HepG2 (cell line): ENCODE measurements around the gene ACAP3. TPM values are rescaled to one million over a fixed set of nuclear protein-coding genes. Genes with fewer than 3 reads are reported as not detected.

Experiments
- ATAC-seq: fragments of 200-7000 bp; cut with Tn5 transposase; 3 replicates; pipeline ENCODE4 v1.9.1; 2020; ENCODE audit warnings: mild to moderate bottlenecking, moderate library complexity
- BruUV-seq: library from RNA; stranded (reverse); fragments of 400-500 nt; replicated peaks from 2 replicates; lab custom pipeline; 2021; lab: Mats Ljungman, UMichigan
- CTCF ChIA-PET: fragments of 300-600 bp; formaldehyde crosslinking; extraction: SDS; loops from one replicate; lab custom pipeline; 2021; ENCODE audit warnings: low total read pairs, inconsistent platforms, low intra/inter-chr PET ratio; lab: Yijun Ruan, JAX
- POLR2A ChIA-PET: fragments of 350-600 bp; sonication (Branson Sonifier 250); formaldehyde crosslinking; loops from one replicate; lab custom pipeline; 2020; ENCODE audit warnings: antibody characterized with exemption, inconsistent platforms; lab: Yijun Ruan, JAX
- DNase-seq: peaks from one replicate; pipeline ENCODE4 v3.0.0-alpha.2; 2015; ENCODE audit warnings: low spot score
- FAIRE-seq: peaks from 3 replicates; lab custom pipeline; 2011; peaks lifted over from hg19 to GRCh38; lab: Jason Lieb, UNC
- H2AFZ ChIP-seq: one replicate; pipeline ENCODE4 v1.6.1; 2011; ENCODE audit warnings: low read length, inconsistent platforms
- H3K27ac ChIP-seq: fragments of 300-600 bp; 3 replicates; pipeline ENCODE4 v1.8.0; 2011; ENCODE audit warnings: mixed run types, mild to moderate bottlenecking, mixed read lengths, low read length, inconsistent platforms; ENCODE audit not compliant: insufficient read depth; ENCODE audit errors: extremely low read length
- H3K27me3 ChIP-seq, 2 experiments: fragments of 200-600 bp in 1 of 2; 2 replicates in 1 of 2; 3 replicates in 1 of 2; pipeline versions ENCODE4 v1.6.0 to v1.8.0; 2011; ENCODE audit warnings: low read length in 2 of 2, mild to moderate bottlenecking in 2 of 2, moderate library complexity in 2 of 2, inconsistent platforms in 1 of 2; ENCODE audit not compliant: insufficient read depth in 2 of 2, control insufficient read depth in 1 of 2
- H3K36me3 ChIP-seq, 2 experiments: fragments of 200-600 bp in 1 of 2; replicated peaks in 1 of 2; 2 replicates in 1 of 2; 3 replicates in 1 of 2; pipeline versions ENCODE4 v1.5.1 to v1.8.0; 2011; ENCODE audit warnings: low read length in 2 of 2, inconsistent platforms in 1 of 2; ENCODE audit not compliant: insufficient read depth in 2 of 2, control insufficient read depth in 1 of 2
- H3K4me1 ChIP-seq: 2 replicates; pipeline ENCODE4 v1.5.1; 2012; ENCODE audit warnings: low read length, inconsistent platforms; ENCODE audit not compliant: insufficient read depth
- H3K4me2 ChIP-seq: 2 replicates; pipeline ENCODE4 v1.6.0; 2011; ENCODE audit warnings: low read depth, low read length, inconsistent platforms
- H3K4me3 ChIP-seq, 3 experiments: fragments of 200-600 bp in 1 of 3; sonication (generic), shearing (Covaris generic) in 1 of 3; replicated peaks in 1 of 3; 2 replicates each; pipeline ENCODE4 v1.5.1; 2011 to 2016; ENCODE audit warnings: low read length in 3 of 3, inconsistent platforms in 2 of 3, low read depth in 2 of 3, mild to moderate bottlenecking in 2 of 3, control low read depth in 1 of 3, mixed read lengths in 1 of 3; ENCODE audit not compliant: insufficient read depth in 1 of 3
- H3K79me2 ChIP-seq: one replicate; pipeline ENCODE4 v1.6.1; 2011; ENCODE audit warnings: low read length, inconsistent platforms; ENCODE audit not compliant: insufficient read depth
- H3K9ac ChIP-seq: 2 replicates; pipeline ENCODE4 v1.6.0; 2011; ENCODE audit warnings: mild to moderate bottlenecking, low read depth, low read length, inconsistent platforms; ENCODE audit not compliant: insufficient read depth
- H3K9me3 ChIP-seq: 2 replicates; pipeline ENCODE4 v1.5.1; 2012; ENCODE audit warnings: mild to moderate bottlenecking, low read length
- H4K20me1 ChIP-seq: 2 replicates; pipeline ENCODE4 v1.6.0; 2011; ENCODE audit warnings: inconsistent platforms, mild to moderate bottlenecking, low read length, moderate library complexity; ENCODE audit not compliant: insufficient read depth
- AGO2 ChIP-seq: fragments of 200-400 bp; formaldehyde crosslinking; optimal IDR thresholded peaks from 2 replicates; pipeline ENCODE3; 2017; ENCODE audit warnings: mild to moderate bottlenecking, low read depth, low read length, moderate library complexity
- HNRNPLL ChIP-seq: fragments of 200-400 bp; formaldehyde crosslinking; IDR thresholded peaks from 2 replicates; pipeline ENCODE4 v1.6.1; 2017; ENCODE audit warnings: mild to moderate bottlenecking, low read depth, low read length; ENCODE audit not compliant: poor library complexity, severe bottlenecking
- RBFOX2 ChIP-seq: fragments of 200-400 bp; formaldehyde crosslinking; IDR thresholded peaks from 2 replicates; pipeline ENCODE4 v1.6.1; 2017; ENCODE audit warnings: low read depth, mild to moderate bottlenecking, low read length
- TAF15 ChIP-seq: fragments of 200-400 bp; formaldehyde crosslinking; IDR thresholded peaks from one replicate; pipeline ENCODE4 v1.6.1; 2018; ENCODE audit warnings: mild to moderate bottlenecking, low read depth, low read length; ENCODE audit not compliant: poor library complexity, severe bottlenecking
- WGBS: methylation state at CpG from one replicate; pipeline ENCODE4 v1.1.6; 2017; ENCODE audit warnings: low lambda C conversion rate; 5-methylcytosine and 5-hydroxymethylcytosine counted together
- in situ Hi-C: cut with HindIII; loops from 2 replicates; pipeline ENCODE4 v1.10.0; 2017; ENCODE audit warnings: low pct_unique_long_range_greater_than_20kb; ENCODE audit not compliant: extremely low pct_ligation_motif_present
- intact Hi-C: fragments of 100-400 bp; cut with micrococcal nuclease; formaldehyde crosslinking; loops from one replicate; pipeline ENCODE4 v1.10.0; 2022; ENCODE audit not compliant: unreplicated experiment
- polyA plus RNA-seq, 8 experiments: library from polyadenylated mRNA; depleted of rRNA in 3 of 8; stranded (reverse) in 7 of 8; unstranded in 1 of 8; fragments of >200 nt; fragmentation: Illumina TruSeq in 4 of 8; extraction: Trizol in 4 of 8; gene quantifications; 2 replicates each; pipeline versions ENCODE4 v1.2.1 to v1.2.3, GENCODE V29; 2011 to 2016; ENCODE audit warnings: low read depth in 4 of 8, missing spikeins in 1 of 8, mixed read lengths in 1 of 8; ENCODE audit not compliant: insufficient read depth in 1 of 8
- total RNA-seq, 5 experiments: library from RNA; depleted of rRNA; stranded (reverse); fragments of >200 nt; fragmentation: Illumina TruSeq; extraction: Trizol; gene quantifications; 2 replicates each; pipeline ENCODE4 v1.2.3, GENCODE V29; 2016; ENCODE audit warnings: low read depth in 1 of 5
- TF ChIP-seq, protein P1 (sequence below): sonication (generic); formaldehyde crosslinking; IDR thresholded peaks from 2 replicates; pipeline ENCODE4 v1.9.0; 2021; ENCODE audit warnings: missing genetic modification reagents, borderline replicate concordance

The ACAP3 gene
- total and polyA plus RNA-seq, 2 of the 13 experiments (the other 11 are each of a cell fraction or from before 2014, with no cell fraction given) = 29.4 to 50.8 TPM

DNA sequence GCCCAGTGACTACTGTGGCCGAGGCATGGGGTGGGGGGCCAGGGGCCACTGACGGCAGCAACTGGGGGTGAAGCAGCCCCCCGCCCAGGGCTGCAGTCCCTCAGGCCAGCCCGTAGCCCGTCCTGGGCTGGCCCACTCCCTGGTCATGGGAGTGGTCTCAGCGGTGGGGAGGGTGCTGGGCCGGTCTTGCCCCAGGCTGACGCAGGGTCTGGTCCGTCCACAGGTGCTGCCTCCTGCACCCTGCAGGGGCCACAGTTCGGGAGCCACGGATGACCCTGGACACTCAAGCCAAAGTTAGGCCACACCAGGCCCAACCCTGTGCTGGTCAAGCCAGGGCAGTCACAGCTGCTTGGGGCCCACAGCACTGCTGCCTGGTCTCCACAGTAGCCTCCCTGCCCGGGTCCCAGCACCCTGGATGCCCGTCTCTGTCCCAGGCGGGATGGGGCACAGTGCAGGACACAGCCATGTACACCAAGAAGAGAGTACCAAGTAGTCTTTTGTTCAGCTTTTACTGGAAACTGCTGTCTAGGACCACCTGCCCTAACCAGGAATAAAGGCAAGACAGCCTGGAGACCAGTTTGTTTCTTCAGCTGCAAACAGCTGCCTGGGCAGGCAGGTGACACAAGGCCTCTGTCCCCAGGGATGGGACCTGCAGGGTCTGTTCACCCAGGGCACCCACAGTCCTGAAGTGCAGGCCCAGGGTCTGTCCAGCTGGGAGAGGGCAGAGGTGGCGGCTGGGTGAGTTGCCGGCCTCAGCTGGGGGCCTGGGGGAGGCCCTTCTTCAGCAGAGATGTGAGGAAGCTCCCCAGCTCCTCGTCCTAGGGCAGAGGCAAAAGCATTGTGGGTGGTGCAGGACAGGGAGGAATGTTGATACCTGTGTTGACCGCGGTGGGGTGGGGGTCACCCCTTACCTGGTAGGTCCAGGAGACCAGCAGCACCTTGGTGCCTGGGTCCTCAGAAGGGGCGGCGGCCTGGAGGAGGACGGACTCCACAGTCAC is 3.7 kb upstream of the ACAP3 start:
- no TSS peak for BruUV-seq
- no peak for FAIRE-seq
- Histone ChIP-seq H3K79me2 (peaks cover 7% of the 10 kb centered on the region), H4K20me1 (no peaks in the 10 kb centered on the region; the same call in 1 of the 2 replicates), H3K27ac (no peak overlapping the region), H3K9me3 (no peaks in the 10 kb centered on the region), H3K27me3 (no peaks in the 10 kb centered on the region), H3K4me2 (no peak overlapping the region), H3K9ac (no peak overlapping the region), H3K4me1 (peaks cover 24% of the 10 kb centered on the region), H3K36me3 (peaks cover 16 to 45% of the 10 kb centered on the region in 2 experiments; a peak in 4 of 5 replicates), H2AFZ (no peak overlapping the region), H3K4me3 (no peak overlapping the region)
- TF ChIP-seq, protein P1, sequence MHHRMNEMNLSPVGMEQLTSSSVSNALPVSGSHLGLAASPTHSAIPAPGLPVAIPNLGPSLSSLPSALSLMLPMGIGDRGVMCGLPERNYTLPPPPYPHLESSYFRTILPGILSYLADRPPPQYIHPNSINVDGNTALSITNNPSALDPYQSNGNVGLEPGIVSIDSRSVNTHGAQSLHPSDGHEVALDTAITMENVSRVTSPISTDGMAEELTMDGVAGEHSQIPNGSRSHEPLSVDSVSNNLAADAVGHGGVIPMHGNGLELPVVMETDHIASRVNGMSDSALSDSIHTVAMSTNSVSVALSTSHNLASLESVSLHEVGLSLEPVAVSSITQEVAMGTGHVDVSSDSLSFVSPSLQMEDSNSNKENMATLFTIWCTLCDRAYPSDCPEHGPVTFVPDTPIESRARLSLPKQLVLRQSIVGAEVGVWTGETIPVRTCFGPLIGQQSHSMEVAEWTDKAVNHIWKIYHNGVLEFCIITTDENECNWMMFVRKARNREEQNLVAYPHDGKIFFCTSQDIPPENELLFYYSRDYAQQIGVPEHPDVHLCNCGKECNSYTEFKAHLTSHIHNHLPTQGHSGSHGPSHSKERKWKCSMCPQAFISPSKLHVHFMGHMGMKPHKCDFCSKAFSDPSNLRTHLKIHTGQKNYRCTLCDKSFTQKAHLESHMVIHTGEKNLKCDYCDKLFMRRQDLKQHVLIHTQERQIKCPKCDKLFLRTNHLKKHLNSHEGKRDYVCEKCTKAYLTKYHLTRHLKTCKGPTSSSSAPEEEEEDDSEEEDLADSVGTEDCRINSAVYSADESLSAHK = no peak
- TF ChIP-seq TAF15 (peak; percentile 25), AGO2 (peak; percentile 67), RBFOX2 (peak; percentile 74), HNRNPLL (peak; percentile 5)
- intact Hi-C loops (no loop called here), in situ Hi-C loops (no loop called here)
- no peak for DNase-seq
- WGBS = 93% methylated on average over 7 of the region's 22 CpGs
- CTCF ChIA-PET = no interaction called here
- no peak for ATAC-seq
- POLR2A ChIA-PET = no interaction called here
